ENCODE results near the gene YWHAQ.

DNA sequence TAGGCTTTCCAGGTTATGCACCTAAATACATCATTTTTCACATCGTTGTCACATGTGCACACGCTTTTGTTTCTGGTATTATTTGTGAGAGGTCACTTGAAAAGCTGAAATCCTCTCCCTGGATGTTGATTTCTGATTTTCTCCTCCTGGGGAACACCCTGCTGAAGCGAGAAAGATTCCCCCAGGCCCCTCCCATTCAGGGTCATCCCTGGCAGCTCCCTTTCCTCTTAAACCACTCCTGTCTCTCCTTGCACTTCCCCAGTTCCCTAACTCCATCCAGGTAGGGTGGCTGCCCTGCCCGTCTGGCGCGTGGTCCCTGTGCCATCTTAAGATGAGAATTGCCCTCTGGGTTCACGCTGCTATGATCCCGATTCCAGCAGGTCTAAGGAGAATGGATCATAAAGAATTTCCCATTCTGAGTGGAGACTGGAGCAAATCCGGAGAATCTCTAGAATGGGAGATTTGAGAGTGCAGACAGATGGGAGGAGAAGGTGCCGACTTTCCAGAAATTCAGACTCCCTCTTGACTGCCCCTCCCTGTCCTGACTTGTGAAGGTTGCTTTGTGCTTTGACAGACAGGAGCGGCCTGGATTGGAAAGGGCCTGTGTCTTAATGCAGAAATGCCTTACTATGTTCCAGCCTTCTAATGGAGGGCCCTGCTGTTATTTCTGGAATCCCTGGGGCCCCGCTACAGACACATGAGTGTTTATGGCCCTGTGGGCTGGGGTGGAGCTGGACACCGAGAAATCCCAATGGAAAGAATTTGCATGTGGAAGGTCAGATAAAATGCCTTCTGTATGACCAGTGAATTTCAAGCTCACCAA is 1.3 kb upstream of the YWHAQ start:
- TF ChIP-seq, protein P1, sequence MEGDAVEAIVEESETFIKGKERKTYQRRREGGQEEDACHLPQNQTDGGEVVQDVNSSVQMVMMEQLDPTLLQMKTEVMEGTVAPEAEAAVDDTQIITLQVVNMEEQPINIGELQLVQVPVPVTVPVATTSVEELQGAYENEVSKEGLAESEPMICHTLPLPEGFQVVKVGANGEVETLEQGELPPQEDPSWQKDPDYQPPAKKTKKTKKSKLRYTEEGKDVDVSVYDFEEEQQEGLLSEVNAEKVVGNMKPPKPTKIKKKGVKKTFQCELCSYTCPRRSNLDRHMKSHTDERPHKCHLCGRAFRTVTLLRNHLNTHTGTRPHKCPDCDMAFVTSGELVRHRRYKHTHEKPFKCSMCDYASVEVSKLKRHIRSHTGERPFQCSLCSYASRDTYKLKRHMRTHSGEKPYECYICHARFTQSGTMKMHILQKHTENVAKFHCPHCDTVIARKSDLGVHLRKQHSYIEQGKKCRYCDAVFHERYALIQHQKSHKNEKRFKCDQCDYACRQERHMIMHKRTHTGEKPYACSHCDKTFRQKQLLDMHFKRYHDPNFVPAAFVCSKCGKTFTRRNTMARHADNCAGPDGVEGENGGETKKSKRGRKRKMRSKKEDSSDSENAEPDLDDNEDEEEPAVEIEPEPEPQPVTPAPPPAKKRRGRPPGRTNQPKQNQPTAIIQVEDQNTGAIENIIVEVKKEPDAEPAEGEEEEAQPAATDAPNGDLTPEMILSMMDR (IDR thresholded peaks at IDR 0.05 in 4 of 5, conservative IDR thresholded peaks at IDR 0.05 in 1 of 5) = no peak
- TF ChIP-seq POLR2A (IDR thresholded peaks at IDR 0.05) = no peak

Data from gastrocnemius medialis (tissue), 4 donors.